Stimulated activated CD8-positive, alpha-beta memory T cell treated with anti-CD3 and anti-CD28 coated beads, Interleukin-12 subunit alpha, Interleukin-12 subunit beta, amount 100 ng/mL, for 4 hours (primary cell): ENCODE results near the gene SHISA5.
"Not testable (repeated sequence)": the region's sequence is repeated elsewhere in the genome, so short reads cannot be mapped to it uniquely, and the experiment has no call there.

Experiments
- DNase-seq: peaks from one replicate; pipeline ENCODE4 v3.0.0-alpha.2; 2020; ENCODE audit warnings: low read depth

The SHISA5 gene

DNA sequence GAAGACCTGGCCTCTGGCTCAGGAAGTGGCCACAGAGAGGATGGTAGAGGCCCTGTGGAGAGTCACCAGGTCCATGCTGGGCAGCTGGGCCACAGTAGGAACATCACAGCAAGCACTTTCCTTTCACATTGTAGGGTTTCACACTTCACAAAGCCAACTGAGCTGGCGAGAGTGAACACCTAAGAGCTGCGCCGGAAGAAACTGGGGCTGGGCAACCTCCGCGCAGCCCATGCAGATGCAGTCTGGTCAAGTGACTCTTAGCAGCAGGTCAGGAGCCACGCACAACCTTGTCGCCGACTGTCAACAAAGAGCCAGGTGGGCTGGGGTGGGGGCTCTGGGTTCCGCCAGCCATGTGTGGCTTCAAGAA, 15.3 kb upstream of the SHISA5 start:
- no peak for DNase-seq

DNA sequence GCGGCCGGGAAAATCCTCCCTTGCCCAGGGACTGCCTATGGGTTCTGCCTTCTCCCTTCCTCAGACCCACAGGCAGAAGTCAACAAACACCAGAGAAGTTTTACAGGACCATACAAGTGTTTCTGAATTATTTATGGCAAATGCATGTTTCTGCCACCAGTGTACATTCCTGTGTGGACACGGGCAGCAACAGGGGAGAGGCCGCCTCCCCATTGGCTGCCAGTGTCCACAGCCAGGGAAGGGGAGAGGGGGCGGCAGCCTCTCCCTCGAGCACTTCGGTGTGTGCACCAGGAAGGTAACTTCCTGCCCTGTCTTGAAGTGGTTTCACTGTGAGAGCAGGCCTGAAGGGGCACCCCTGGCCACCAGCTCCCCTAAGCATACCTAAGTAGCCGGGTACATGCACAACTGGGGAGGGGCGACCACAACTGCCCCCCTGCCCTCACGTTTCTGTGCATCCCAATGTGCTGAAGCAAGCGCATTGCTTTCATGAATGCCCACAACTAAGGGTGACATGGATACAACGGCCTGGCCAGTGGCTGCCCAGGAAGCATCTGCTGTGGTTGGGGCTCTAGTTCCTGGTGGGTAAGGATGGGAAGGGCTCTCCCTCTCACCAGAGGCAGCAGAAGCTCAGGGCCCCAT, 14.8 kb upstream of the SHISA5 start:
- DNase-seq: no peak

DNA sequence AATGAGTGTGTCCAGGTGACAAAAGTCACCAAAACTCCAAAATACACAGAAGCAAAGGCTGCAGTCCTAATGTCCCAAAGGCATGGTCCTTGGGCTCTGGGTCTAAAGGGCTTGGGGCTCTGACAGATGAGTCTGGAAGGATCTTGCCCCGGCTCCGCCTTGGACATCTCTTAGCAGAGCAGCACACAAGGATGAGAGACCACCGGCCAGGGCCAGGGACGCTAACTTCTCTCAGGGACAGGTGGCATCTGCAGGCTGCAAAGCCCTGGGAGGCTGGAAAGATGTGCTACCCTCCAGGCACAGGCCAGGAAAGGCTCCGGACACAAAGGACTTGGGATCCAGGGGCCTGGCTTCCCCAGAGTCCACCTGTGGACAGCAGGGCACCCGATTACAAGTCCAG, 14.1 kb upstream of the SHISA5 start:
- no peak for DNase-seq

DNA sequence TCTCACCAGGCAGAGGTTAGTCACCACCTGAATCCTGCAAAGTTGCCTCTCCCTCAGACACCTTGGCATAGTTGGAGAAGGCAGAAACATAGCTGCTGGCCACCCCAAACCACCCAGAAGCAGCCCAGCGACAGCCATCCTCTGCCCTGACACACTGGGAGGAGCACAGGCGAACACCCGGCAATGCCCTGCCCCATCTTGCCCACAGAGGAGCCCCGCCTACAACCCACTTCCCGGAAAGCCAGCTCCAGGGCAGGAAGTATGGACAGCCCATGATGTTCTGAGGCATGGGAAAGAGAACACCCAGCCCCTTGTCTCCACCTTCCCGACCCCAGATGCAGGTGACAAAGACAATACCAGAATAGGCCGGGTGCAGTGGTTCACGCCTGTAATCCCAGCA, 12.6 kb upstream of the SHISA5 start:
- no peak for DNase-seq

DNA sequence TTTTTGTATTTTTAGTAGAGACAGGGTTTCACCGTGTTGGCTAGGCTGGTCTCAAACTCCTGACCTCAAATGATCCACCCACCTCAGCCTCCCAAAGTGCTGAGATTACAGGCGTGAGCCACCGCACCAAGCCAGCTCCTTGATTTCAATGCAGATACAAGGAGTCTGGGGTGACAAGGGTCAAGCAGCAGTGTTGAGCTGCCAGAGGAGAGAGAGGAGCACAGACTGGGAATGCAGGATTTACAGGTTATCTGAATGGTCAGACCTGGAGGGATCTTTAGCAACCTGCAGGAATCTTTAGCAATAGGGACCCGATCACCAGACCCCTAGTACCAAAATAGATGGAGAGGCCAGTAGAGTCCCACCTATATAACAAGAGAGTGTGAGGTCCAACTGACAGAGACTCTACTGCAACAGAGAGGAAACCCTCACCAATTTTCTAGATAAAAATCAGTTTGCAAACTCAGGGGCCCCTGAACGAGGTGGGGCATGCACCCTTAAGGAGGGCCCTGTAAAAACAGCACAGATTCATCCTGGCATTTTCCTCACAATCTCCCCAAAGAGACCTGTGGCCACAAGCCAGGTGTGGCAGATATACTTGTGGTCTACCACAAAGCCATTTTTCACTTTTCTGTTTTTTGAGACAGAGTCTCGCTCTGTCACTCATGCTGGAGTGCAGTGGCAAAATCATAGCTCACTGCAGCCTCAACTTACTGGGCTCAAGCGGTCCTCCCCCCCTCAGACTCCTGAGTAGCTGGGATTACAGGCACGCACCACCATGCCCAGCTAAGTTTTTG, 10.7 kb upstream of the SHISA5 start:
- no peak for DNase-seq

DNA sequence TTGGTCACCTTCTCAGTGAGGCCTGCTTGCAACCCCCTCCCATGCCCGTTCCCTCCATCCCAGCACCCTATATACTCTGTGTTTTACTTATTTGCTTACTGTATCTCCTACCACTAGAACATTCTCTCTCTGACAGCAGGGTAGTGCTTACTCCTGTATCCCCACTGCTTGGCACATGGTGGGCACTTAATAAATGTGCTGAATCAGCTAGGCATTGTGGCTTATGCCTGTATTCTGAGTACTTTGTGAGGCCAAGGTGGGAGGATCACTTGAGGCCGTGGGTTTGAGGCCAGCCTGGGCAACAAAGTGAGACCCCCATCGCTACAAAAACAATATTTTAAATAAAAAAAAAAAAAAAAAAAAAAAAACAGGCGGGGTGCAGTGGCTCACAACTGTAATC, 7.6 kb upstream of the SHISA5 start:
- no peak for DNase-seq

DNA sequence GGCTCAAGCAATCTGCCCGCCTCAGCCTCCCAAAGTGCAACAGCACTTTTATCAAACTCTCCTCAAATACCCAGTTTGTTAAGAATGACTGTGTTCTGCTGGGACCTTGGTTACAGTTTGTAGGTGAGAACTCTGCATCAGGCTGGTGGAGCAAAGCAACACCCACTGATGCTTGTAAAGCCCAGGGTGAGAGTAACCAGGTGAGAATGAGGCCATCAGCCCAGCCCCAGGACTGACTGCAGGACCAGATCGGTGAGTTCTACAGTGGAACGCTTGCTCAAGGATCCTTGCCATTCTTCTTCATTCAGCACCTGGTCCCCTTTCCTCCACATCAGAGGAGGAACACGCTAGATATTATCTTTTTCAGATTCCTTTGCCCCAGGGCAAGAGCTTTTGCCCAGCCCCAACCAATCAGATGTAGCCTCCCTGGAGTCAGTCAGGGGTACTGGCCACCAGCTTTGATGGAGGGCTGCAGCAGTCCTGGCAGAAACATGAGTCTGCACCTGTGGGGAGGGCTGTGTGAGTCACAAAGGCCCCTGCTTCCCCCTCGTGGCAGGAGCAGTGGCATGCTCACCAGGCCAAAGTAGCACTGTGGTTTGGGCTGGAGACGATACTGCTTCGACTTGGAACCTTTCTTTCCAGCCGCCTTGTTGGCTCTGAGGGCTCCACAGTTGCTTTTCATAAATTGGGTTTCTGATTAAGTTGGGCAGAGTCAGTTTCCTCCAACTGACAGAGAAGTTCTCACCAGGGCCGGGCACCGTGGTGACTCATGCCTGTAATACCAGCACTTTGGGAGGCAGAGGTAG, 3.5 kb upstream of the SHISA5 start:
- peak; percentile 49 for DNase-seq

DNA sequence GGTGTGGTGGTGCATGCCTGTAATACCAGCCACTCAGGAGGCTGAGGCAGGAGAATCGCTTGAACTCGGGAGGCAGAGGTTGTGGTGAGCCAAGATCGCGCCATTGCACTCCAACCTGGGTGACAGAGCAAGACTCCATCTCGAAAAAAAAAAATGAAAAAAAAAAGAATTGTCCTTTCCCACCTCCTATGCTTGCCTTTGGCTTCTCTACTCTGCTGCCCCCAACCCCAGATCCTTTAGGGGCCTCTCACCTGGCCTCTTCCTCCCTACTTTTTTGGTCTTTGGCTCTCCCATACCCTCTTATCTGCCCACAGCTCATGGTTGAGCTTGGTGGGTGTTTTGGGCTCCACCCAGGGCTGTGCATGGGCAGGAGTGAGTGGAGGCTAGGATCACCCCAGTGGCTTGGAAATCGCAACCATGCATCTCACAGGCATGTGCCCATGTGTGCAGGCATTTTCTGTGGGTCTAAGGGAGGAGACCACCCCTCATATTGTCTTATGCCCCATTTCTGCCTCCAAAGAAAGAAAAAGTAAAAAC, 2.1 kb upstream of the SHISA5 start:
- DNase-seq: no peak

DNA sequence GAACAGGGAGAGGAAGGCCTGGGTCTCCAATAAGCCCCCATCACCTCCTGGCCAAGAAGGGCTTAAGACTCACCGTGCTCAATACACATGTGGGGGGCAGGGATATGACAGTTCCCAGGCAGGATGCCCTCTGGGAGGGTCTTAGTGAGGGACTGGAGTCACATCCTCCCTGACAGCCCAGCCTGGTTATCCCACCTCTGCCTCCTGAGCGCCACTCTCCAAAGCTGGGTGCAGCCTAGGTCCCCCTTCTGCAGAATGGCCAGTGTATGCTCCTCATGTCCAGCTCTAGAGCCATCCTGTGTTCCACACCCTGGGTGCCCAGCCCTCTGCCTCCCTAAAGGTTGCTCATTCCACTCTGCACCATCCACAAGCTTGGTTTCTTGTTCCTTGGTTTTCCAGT, 1.2 kb upstream of the SHISA5 start:
- DNase-seq: no peak

DNA sequence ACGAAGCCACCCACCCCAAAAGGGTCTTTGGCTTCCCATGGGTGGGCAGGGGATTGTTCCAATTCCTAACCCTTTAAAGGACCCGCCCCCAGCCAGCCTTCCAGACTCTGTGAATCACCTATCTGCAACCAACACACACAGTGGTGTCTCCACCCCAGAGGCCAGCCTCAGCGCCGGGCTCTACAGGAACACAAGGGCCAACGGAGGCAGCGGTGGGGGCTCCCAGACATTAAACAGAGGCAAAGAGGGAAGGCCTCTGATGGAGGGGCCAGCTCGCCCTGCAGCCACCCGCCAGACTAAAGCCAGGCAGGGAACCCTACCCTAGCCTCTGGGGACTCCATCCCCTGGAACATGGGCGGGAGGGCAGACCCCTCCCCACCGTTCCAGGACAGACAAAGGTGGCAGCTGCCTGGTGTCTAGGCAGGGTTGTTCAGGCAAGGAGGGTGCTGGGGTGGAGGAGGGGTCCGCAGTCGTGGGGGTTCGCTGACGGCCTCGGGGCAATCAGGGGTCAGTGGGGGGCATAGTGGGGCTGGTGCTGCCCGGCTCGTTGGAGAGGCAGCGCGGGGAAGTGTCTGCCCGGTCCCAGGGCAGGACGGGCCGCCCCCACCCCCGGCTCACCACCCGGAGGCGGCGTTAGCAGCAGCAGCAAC, 448 bp downstream of the SHISA5 start:
- no peak for DNase-seq

DNA sequence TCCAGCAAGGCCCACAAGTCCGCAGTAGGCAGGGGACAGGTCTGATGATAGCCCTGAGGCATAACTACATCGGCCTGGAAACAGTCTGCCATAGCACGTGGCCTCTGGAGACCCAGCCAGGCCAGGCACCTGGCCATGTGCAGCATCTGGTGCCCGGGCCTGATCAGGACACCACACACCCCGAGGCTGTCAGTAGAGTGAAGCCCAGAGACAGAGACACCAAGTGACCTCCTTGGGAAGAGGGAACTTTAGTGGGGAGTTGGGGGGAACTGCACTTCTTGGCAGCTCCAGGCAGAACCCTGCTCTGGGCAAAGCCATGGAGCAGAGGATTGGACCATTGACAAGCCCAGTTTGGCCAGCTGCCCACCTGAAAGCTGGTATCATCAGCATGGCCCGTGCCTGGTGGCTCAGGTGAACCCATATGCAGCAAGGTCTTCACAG, 1.2 kb downstream of the SHISA5 start:
- no peak for DNase-seq

DNA sequence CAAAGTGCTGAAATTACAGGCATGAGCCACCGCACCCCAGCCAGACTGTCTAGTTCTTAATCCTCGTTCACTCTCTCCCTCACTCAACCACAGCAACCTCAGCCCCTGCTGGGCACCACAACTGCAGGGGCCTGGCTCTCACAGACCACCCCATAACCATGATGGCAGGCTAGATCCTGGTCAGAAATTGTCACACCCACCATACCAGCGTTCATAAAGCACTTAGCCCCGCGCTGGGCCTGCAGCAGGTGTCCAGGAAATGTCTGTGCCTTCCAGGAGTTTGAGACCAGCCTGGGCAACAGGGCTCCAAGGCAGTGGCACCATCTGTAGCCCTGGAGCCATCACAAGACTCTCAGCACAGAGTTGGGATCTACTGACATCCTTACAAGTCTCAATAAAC, 1.9 kb downstream of the SHISA5 start:
- no peak for DNase-seq

DNA sequence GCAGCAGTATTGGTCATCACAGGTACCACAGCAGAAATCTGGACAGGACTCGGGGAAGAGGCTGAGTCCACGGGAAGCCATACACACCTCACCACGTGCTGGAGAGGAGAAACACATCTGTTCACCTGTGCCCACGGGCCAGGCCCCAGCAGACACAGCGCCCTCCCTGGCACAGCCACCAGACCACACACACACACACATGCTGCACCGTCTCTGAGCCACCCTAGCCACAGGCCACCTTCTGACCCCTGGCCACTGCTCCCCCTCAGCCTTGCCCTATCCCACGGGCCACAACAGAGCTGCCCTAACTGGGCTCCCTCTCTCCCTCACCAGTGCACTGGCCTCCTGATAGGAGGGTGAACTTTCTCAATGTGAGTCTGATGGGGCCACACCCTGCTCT, 2.8 kb downstream of the SHISA5 start:
- no peak for DNase-seq

DNA sequence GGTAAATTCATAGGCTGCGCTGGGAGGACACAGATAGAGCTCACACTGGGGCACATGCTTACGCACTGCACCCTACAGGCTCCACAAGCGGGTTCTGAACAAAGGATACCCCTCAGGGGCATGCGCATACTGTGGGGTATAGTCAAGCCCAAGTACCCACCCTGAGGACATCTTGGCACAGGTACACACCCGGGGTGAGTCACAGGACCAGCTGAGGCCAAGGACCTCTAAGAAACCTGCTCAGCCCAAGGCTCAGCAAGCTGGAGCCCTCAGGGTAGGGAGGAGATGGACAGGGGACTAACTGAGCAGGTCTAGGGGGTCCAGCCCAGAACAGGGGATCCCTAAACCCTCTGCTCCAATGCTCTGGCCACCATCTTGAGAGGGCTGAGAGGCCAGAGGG, 3.3 kb downstream of the SHISA5 start:
- no peak for DNase-seq

DNA sequence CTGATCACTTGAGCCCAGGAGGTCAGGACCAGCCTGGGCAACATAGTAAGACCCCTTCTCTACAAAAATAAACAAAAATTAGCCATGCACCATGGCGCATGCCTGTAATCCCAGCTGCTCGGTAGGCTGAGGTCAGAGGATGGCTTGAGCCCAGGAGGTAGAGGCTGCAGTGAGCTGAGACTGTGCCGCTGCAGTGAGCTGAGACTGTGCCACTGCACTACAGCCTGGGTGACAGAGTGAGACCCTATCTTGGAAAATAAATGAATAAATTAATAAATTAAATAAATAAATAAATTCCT, 10.8 kb downstream of the SHISA5 start:
- DNase-seq: no peak

DNA sequence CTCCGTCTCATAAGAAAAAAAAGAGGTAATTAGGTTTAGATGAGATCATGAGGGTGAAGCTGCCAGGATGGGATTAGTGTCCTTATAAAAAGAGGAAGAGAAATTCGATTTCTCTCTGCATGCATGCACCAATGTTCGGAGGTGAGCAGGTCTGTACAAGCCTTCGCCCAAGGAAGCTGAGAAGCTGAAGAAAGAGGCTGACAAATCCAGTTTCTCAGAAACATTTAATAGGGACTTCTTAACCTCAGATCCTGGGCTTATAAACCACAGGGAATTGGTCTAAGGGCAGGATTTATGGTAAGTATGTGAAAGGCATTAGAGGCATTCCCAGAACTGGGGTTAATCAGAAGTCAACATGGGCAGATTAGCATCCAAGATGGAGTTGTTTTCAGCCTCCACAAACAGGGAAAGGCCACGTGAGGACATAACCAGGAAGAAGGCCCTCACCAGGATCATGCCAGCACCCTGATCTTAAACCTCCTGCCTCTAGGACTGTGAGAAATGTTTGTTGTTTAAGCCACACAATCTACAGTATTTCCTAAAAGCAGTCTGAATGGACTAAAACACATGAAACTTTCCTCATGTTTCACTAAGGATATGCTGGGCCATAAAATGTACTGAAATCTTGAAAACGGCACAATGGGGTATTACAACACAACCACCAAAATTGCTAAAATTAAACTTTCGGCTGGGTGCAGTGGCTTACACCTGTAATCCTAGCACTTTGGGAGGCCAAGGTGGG, 11.3 kb downstream of the SHISA5 start:
- DNase-seq: no peak

DNA sequence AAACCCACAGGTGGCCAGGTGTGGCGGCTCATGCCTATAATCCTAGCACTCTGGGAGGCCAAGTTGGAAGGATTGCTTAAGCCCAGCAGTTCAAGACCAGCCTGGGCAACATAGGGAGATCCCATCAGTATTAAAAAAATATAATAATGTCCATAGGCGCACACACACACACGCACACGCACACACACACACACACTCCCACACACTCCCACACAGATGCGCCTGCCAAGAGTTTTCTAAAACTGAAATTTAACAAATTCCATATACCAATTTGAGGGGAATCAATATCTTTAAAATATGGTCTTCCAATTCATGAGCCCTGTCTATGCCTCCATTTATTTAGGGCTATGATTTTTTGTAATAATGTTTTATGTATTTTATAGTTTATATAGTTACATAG, 17.0 kb downstream of the SHISA5 start:
- DNase-seq: no peak

DNA sequence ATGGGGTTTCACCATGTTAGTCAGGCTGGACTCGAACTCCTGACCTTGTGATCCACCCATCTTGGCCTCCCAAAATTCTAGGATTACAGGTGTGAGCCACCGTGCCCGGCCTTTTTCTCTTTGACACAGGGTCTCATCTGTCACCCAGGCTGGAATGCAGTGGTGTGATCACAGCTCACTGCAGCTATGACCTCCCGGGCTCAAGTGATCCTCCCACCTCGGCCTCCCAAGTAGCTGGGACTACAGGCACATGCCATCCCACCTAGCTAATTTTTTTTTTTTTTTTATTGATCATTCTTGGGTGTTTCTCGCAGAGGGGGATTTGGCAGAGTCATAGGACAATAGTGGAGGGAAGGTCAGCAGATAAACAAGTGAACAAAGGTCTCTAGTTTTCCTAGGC, 21.2 kb downstream of the SHISA5 start:
- not testable (repeated sequence) for DNase-seq

DNA sequence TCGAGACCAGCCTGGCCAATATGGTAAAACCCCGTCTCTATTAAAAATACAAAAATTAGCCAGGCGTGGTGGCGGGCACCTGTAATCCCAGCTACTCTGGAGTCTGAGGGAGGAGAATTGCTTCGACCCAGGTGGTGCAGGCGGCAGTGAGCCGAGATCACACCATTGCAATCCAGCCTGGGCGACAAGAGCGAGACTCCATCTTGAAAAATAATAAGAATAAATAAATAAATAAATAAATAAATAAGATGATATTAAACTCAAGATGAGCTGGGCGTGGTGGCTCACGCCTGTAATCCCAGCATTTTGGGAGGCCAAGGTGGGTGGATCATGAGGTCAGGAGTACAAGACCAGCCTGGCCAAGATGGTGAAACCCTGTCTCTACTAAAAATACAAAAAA, 23.1 kb downstream of the SHISA5 start:
- not testable (repeated sequence) for DNase-seq

DNA sequence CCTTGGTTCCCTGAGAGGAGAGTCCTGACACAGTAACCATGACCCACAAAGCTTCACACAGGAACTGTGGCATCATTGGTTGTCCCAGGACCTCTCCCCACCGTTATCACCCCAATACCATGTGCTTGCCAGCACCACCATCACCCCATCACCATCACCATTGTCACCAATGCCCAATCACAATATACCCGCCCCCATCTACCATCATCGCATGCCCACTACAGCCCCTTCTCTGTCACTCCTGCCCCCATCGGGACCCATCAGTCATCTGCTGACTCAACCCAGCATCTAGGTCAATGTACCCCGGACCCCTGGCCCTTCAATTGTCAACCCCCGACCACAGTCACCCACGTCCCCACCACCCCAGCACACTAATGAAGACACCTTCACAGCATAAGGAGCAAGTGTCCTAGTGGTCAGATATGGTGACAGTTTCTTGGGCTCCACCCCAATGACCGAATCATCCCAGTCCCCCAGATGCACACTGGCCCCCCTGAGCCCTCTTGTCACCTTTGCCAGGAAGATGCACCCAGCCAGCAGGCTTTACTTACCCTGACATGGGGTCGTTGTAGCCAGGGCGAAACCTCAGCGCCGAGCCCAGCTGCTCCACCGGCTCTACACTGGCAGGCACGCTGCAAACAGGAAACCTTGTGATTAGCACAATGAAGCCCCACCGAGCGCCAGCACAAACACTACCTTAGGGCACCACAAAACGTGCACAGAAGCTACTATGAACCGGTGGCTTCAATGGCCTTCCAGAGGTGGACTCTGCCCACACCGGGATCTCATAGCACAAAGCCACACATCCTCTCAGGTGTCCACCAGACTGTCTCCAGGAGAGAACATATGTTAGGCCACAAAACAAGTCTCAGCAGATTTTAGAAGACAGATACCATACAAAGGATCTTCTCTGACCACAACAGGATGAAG, 25.1 kb downstream of the SHISA5 start:
- DNase-seq: no peak
